Brain microvascular endothelial cell (primary cell): ENCODE results near the gene NFKBIB.

Experiments
- DNase-seq: peaks from one replicate; pipeline ENCODE4 v3.0.0-alpha.2; 2020
- H3K27ac ChIP-seq: fragments of 250-450 bp; sonication (Bioruptor Pico); 2 replicates; pipeline ENCODE4 v1.5.1; 2020; ENCODE audit warnings: mild to moderate bottlenecking, moderate library complexity
- H3K27me3 ChIP-seq: fragments of 250-450 bp; sonication (Bioruptor Pico); replicated peaks from 2 replicates; pipeline ENCODE4 v1.5.1; 2020; ENCODE audit warnings: mild to moderate bottlenecking
- H3K36me3 ChIP-seq: fragments of 250-450 bp; sonication (Bioruptor Pico); replicated peaks from 2 replicates; pipeline ENCODE4 v1.5.1; 2020; ENCODE audit warnings: mild to moderate bottlenecking
- H3K4me3 ChIP-seq: 2 replicates; pipeline ENCODE4 v1.5.1; 2011; ENCODE audit warnings: low read depth, mild to moderate bottlenecking, control low read depth, low read length, moderate library complexity
- CTCF ChIP-seq: IDR thresholded peaks from 2 replicates; pipeline ENCODE4 v1.5.1; 2011; ENCODE audit warnings: low read depth, mild to moderate bottlenecking, moderate library complexity, low read length, control low read depth, inconsistent platforms; ENCODE audit errors: missing control alignments
- in situ Hi-C: cut with HindIII; loops from 2 replicates; pipeline ENCODE4 v1.10.0; 2017; ENCODE audit warnings: low sequenced_read_pairs, low pct_ligation_motif_present

Gene NFKBIB

GRCh38 chr19:38952395-38953165, 52.8 kb downstream of the NFKBIB start:
- no peak overlapping the region for H3K4me3 ChIP-seq
- H3K27me3 ChIP-seq: no peaks in the 10 kb centered on the region
- H3K27ac ChIP-seq: no peak overlapping the region
- DNase-seq: no peak
- H3K36me3 ChIP-seq: no peaks in the 10 kb centered on the region
- in situ Hi-C loops: no loop called here
- peak; percentile 57 for TF ChIP-seq CTCF

- in situ Hi-C loops: no loop called here
Observed at GRCh38 chr19:38953677-38954076, 53.9 kb downstream of the NFKBIB start.

DNA sequence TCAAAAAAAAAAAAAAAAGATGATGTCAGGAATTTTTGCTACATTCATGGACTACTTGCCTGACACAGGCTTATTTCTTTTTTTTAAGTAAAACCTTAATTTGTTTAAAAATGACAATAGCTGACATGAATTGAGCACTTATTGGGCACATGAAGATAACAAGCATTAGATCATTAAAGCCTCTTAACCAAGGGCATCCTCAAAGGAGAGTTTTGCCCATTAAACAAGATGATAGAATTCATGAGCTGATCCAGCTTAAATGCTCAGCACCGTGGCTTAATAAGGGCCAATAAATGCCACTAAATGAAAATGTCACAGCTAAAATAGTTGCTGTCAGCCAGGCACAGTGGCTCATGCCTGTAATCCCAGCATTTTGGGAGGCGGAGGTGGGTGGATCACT, 56.5 kb downstream of the NFKBIB start:
- no peak for DNase-seq
- Histone ChIP-seq H3K4me3 (no peak overlapping the region), H3K27ac (no peak overlapping the region), H3K36me3 (no peaks in the 10 kb centered on the region), H3K27me3 (no peaks in the 10 kb centered on the region)
- in situ Hi-C loops: no loop called here
- TF ChIP-seq CTCF: no peak

More at GRCh38 chr19:38953677-38954076, 53.9 kb downstream of the NFKBIB start:
- no peak for TF ChIP-seq CTCF
- no peak overlapping the region for H3K27ac ChIP-seq
- no peaks in the 10 kb centered on the region for H3K36me3 ChIP-seq
- no peak for DNase-seq
- no peaks in the 10 kb centered on the region for H3K27me3 ChIP-seq
- H3K4me3 ChIP-seq: no peak overlapping the region

GRCh38 chr19:38958301-38958700, 58.5 kb downstream of the NFKBIB start:
- Histone ChIP-seq H3K4me3 (no peak overlapping the region), H3K27me3 (no peaks in the 10 kb centered on the region), H3K36me3 (no peaks in the 10 kb centered on the region), H3K27ac (no peak overlapping the region)
- in situ Hi-C loops: no loop called here
- TF ChIP-seq CTCF: no peak
- no peak for DNase-seq
